NCI-H146 treated with DMSO at 0.1 percent for 48 hours (cell line): ENCODE results near the gene ZFAND3.
A peak's percentile ranks its signal among the peaks of the same experiment; 100 is the strongest.

Experiments used
- DNase-seq: peaks from one replicate; lab custom pipeline; 2025; ENCODE audit not compliant: unreplicated experiment; lab: John Stamatoyannopoulos, UW

The ZFAND3 gene

DNA sequence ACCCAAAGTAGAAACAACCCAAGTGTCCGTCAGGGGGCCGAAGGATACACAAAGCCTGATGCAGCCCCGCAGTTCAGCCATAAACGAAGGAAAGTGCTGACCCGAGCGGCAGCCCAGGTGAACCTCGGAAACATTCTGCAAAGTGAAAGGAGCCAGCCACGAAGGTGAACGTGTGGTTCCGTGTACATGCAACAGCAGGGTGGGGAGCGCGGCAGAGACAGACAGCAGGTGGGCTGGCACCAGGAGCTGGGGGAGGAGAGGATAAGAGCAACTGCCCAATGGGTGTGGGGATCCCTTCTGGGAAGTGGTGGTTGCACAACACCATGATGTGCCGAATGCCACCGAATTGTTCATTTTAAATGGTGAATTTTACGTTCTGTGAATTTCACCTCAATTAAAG lies 341.8 kb downstream of the ZFAND3 start:
- no peak for DNase-seq

DNA sequence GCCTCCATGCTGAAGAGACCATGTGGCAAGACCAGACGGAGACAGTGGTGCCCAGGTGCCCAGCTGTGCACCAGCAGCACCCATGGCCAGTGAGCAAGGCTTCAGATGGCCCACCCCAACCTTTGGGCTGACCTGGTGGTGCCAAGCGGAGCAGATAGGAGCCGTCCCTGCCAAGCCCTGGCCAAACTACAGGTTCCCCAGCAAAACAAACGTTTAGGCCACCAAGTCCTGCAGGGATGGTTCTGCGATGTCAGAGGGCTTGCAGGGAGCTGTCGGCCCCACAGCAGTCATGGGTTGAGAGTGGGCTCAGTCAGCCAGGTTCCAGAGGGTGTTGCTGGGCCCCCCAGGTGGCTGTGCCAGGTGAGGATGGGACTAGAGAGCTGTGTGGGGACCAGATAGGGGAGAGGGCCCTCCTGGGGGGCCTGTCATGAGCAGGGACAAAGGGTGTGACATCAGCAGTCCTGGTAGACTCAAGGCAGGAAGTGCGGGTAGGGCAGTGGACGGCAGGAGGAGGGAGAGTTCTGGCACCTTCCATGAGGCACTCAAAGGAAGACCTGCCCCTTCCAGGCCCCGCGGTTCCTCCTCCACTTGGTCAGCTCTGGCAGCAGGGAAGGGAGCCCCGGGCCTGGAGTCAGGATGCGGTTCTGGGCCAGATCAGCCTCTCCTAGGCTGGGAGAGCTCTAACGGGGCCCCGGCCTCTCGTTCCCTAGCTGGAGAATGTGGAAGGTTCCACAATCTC lies 342.4 kb downstream of the ZFAND3 start:
- DNase-seq, result no peak

DNA sequence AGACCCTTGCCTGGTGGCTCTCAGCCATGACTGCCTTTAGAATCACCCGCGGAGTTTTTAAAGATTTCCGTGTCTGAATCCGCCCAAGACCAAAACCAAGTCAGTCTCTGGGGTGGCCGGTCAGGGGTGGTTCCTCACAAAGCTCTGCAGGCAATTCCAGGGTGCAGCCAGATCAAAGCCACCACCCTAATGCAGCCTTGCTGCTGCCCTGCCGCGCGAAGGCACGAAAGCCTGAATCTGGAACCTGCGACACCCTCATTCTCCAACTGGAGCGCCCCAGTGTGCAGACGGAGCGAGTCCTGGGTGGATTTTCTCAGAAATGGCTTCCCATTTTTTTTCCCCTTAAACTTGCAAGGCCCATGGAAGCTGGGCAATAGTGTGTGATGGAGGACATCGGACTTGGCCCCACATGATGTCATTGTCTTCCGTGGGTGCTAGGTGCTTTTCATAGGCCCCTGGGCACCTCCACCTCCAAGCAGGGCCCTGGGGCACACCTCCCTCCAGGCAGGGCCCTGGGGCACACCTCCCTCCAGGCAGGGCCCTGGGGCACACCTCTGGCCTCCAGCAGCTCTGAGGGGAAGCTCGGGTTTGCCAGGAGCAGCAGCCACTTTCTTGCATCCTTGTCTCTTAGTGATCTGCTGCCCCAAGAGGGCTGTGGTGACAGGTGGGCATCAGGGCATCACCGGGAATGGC lies 343.1 kb downstream of the ZFAND3 start:
- DNase-seq, result no peak

DNA sequence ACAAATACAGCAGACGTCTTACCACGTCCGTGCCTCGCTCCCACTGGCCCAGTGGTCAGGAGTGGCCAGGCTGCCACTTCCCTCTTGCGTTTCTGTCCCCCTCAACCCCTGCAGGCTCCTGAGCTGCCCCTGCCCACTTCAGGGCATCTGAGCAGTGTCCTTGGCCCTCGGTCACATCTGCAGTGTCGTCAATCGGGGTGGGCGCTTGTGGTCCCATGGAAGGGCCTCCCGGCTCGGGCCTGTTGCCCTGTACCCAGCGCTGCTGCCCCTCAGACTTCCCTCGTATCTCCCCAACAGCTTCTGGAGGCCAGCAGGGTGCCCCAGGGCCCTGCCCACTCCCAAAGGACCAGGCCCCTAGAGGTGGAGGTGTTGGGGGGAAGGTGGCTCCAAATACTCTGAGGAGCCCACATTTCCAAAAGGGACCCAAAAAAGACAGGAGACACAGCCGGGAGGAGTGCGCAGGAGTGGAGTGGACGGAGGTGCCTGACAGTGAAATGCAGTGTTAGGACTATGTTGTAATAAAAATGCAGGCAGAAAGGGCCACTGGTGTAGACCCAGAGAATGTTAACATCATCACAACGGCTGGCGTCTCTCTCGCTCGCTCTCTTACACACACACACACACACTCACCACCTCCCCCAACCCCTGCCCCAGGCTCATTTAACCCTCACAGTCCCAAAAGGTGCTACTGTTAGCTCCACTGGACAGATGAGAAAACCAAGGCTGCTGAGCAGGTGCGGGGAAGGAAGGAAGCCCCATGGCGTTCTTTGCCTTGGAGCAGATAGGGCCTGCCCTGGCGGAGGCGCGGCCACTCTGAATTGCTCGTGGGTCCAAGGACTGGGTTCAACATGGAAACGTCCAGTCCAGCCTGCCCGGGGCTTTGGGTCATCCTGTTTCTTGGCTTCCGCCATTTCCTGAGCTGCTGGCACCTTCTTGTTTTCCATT lies 343.9 kb downstream of the ZFAND3 start:
- DNase-seq, result no peak

DNA sequence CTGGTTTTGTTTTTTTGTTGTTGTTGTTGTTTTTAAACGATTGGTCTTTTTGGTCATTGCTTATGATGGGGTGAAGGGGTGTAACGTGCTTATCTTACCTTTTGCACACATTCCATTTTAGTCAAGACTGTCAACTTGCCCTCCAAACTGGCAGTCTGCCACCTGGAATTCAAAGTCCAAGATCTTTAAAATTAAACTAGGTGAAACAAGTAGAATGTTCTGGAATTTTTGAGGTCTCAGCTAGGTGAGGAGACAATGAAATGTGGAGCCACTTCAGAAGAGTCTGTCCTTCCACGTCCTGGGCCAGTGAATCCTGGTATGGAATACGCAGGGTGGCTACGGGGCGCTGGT lies 344.6 kb downstream of the ZFAND3 start:
- DNase-seq, result no peak

DNA sequence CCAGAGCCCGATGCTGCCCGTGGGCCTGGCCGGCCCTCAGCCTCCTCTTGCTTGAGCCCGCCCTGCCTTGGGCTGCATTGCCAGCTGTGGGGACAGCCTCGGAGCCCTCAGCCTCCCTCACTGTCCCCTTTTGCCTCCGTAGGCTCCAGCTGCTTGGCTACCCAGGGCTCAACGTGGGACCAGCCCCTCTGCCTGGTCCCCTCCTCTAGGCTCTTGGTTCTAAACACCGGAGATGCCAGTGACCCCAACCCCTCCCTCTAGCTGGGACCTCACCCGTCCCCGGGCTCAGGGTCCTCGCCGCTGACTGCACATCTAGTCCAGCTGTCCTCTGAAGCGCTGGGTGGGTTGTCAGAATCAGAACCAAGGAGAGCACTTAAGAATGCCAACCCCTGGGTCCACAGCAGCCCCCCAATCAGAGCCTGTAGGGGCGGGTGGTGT lies 345.2 kb downstream of the ZFAND3 start:
- DNase-seq, result no peak

DNA sequence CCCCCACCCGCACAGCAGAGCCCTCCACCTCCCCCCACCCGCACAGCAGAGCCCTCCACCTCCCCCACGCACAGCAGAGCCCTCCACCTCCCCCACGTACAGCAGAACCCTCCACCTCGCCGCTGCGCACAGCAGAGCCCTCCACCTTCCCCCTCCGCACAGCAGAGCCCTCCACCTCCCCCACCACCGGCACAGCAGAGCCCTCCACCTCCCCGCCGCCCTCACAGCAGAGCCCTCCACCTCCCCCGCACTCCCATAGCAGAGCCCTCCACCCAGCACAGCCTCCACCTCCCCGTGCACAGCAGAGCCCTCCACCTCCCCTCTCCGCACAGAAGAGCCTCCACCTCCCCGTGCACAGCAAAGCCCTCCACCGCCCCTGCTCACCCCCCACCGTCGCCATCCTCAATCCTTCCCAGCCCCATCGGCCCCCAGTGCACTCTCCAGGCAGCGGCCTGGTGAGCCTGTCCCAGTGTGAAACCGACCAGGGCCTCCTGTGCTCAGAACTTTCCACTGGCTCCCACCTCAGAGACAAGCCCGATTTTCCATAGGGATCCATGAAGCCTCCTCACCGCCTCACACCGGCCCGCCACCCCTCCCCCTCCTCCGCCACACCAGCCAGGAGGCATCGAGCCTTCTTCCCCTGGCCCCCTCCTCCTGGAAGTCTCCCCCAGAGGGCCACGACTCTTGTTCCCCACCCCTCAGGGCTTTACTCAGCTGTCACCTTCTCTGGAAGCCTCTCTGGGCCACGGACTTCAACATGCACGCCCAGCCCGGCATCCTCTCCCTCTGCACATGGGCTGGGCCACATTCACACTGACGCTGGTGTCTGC lies 347.1 kb downstream of the ZFAND3 start:
- no peak for DNase-seq

DNA sequence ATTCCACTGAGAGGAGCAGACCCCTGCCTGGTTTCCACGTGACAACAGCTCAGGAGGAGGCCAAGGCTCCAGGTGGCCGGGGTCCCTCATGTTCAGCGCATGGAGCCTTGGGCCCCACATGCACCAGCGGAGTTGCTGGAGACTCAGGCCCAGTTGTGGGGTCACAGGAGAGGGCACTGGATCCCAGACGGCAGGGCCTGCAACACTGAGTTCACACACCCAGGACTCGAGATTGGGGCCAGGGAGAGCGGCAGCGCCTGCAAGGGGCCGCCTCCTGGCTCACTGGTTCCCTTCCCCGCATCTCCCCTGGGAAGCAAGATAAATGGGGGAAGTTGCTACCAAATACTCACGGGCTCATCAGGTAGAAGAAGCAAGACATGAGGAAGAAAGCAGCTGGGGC lies 348.1 kb downstream of the ZFAND3 start:
- no peak for DNase-seq

DNA sequence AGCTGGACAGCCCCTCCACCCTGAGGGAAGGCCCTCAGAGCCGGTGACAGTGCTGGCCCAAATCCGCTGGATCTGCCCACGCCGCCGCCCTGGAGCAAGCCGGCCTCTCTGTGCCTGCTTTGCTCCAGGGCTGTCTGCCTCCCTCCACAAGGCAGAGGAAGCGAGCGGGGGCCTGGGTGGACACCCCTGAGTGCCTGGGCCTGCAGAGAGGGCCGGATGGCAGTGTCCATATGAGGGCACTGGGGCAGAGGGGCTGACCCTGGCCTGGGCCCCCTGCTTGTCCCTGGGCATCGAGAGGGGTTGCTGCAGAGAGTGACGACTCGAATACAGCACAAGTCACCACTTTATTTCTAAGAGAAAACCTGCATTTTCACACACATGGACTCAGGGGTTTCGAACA lies 348.6 kb downstream of the ZFAND3 start:
- no peak for DNase-seq

DNA sequence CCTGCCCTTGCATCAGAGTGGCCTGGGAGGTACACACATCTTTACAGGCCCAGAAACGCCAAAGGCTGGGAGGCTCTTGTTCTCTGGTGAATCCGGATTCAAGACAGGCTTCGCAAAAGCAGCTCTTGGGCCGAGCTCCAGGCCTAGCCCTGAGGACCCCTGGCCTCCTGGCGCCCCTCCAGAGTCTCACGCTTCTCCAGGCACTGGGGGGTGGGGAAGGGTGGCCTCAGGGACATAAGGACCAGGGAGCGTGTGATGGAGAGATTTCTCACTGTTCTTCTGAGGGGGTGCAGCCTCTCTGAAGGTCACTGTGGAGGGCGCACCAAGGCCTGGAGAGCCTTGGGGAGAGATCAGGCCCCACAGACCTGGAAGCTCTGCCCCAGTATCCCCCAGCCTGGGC lies 349.2 kb downstream of the ZFAND3 start:
- no peak for DNase-seq

DNA sequence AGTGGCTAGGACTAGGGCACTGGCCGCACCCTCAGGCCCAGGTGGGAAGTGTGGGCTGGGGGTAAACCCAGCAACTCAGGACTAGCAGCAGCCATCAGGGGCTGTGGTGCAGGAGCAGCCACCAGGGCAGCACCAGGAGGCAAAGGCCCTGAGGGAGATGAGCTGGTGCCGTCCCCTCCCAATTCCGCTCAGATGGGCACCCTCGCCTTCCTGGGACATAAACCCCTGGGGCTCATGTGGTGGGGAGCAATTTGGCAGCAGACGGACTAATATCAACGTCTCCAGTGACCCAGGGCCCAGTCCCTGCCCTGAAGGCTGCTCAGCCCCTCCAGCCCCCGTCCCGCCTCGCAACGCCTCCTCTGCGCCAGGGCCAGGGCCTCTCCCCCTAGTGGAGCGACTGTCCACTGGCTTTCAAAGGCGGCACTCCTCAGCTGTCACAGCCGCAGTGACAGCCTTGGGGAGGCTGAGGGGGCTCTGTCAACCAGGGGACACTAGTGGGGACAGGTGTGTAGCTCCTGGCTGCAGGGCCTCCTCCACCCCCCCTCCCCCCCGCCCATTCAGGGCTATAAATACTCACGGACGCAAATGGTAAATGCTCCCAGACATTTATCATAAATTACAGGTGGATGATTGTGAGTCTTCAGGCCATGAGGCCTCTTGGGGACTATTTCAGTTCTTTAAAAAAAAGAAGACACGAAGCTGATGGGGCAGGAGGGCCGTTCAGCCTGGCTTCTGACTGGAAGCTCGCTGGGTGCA lies 349.9 kb downstream of the ZFAND3 start:
- no peak for DNase-seq

DNA sequence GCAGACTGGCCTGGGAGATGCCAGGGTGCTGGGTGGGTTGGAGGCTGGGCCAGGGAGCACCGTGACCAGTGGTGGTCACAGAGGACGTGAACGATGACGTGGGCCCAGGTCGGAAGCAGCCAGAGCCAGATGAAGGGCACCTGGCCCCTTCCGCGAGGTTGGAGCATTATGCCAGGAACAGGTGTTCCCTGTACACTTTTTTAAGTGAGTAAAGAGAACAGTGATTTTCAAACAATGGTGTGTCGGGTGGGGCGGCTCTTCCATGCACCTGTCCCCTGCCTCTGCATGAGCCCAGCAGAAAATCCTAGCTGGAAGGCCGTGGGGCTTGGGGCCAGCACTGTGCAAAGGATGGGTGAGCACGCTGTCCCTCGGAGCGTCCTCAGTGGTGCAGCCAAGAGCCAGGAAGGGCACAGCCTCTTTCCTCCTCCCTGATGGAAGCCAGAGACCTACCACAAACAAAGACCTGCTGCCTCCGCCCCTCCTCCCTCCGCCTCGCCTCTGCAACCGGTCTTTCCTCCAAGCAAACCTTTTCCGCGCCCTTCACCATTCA lies 350.5 kb downstream of the ZFAND3 start:
- peak; percentile 98 for DNase-seq

DNA sequence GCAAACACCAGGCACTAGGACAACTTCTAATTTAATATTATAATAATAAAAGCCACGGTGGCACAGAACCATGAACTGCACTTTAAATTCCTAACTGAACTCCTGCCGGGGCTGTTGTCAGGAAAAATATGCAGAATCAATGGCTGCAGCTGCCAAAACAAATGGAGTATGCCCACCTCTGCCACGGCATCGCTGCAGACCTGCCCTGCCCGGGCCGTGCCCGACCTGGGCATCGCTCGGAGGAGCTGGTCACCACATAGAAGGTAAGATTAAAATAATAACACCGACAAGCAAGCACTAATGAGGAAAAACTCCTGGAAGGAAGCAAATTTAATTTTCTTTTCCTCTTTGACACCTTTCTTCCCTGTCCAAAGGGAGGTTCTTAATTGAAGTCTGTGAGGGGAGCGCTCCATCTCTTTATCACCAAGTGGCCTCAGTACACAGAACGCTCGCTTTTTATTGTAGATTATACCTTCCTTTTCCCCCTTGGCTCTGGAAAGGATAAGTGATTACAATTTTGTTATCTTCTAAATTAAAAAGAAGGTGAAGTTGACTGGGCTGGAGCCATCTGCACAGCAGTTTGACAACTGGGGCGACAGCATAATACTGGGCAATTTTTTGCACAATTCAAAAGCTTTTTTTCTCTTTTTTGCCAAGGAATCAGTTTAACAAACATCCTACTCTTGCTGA lies 351.3 kb downstream of the ZFAND3 start:
- no peak for DNase-seq

DNA sequence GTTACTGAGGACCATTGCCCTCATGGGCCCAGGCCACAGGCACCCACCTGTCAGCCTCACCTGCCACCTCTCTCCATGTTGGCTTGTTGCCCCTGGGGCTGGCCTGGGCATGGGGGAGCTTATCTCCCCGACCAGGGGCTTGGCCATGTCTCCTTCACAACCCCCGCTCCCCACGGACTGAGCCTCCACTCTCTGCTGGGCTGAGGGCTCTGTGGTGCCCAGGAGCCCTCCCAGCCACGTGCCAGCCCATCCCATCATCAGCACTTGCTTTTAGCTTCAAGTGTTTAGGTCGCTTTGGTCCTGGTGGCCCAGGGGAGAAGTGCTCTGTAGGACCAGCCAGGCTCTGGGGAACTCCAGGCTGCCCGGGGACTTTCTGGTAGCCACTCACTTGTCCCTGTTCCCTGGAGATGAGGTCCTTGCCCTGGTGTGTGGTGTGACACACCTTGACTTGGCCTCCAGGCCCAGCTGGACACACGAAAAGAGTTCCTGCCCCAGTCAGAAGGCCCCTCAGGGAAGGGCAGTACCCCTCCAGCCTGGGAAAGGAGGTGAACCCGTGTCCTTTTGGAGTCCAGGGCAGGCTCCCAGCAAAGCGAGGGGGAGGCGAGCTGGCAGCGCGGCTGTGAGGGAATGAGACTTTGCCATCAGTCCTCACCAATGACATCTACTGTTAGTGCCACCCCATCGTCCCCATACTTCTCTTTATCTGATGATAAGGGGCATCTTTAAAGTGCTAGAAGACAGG lies 352.6 kb downstream of the ZFAND3 start:
- no peak for DNase-seq

DNA sequence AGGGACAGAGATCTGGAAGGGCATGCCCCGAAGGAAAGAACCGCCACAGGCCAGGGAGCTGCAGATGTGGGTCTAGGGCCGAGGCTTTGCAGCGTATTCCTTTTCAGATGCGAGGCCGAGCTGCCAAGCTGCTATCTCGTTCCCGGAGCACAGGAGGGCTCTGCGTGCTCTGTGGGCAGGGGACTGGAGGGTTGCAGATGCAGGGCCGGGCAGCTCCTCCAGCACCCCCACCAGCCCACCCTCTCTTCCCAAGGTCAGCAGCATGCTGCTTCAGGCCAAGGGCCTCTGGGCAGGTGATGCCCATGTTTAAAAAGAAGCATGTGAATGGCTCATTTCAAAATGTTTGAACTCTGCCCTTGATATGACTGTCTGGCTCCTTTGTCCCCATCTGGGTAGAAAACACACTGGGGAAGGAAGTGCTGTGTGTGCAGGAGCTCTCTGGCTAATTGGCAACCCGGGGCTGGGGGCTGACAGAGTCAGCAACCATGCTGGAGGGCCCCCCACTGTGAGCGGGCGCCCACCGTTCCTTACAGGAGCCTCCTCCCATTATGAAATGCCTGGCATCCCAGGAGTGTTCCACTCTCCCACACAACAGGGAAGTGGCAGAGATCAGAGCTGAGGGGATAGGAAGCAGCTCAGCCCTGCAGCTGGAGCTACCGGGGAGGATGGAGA lies 353.3 kb downstream of the ZFAND3 start:
- DNase-seq, result no peak

DNA sequence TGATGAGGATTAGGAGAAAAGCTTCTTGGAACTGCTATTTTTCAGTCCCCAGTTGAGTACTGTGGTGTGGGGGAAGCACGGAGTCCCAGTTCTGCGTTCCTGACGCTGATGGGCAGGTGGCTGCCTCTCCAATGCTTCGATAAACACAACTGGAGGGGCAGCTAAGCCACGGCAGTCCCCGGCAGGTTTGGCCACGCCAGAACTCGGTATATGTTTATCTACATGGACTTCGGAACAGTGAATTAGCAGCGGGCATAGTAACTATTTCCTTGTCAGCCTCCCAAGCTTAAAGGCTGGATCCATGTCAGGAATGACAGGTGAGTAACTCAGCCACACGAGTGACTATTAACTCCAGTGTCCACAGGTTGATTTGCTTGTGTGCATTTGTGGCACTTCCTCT lies 354.4 kb downstream of the ZFAND3 start:
- no peak for DNase-seq

DNA sequence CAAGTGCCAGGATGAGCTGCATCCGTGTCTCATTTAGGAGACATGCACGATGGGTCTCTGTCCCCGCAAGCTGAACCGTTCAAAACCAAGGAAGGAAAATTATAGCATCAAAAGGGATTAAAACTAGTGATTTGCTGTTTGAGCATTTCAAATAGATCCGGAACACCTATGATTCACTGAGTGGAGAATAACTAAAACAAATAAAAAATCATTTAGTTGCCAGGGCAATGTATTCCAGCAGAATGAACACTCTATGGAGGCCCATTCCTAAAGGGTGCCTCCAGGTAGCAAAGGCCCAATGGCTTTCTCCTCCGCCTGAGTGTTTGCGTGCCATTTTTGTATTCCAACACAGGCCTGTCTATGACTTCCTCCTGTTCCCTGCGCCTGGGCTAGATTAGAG lies 354.8 kb downstream of the ZFAND3 start:
- no peak for DNase-seq
